H1 (cell line): ENCODE data around the gene GRID1. TPM values are rescaled to one million over a fixed set of nuclear protein-coding genes. Genes with fewer than 3 reads are reported as not detected.

ENCODE experiments used
- FOSL1 ChIP-seq: IDR thresholded peaks from 2 replicates; pipeline ENCODE4 v1.6.1; 2011; ENCODE audit warnings: mild to moderate bottlenecking, low read depth, low read length, moderate library complexity; ENCODE audit not compliant: insufficient read depth
- polyA plus RNA-seq, 7 experiments: library from polyadenylated mRNA; depleted of rRNA in 3 of 7; stranded (reverse) in 5 of 7; unstranded in 2 of 7; fragments of >200 nt in 5 of 7; fragments of 200-250 nt in 2 of 7; gene quantifications; 1 replicate in 5 of 7; 2 replicates in 1 of 7; 4 replicates in 1 of 7; pipeline versions ENCODE4 v1.2.1 to v1.2.3, GENCODE V29; 2011 to 2013; ENCODE audit warnings: missing spikeins in 2 of 7, mixed read lengths in 2 of 7
- total RNA-seq: library from RNA; stranded (reverse); fragmentation: NEBNext Ultra II Directional; extraction: Animal tissue kit (Norgen Biotek cat#: 25700); gene quantifications from 2 replicates; pipeline ENCODE4 v1.2.1, GENCODE V29; 2021

GRID1 gene
- total and polyA plus RNA-seq, 2 of the 8 experiments (the other 6 are each of a cell fraction or from before 2014, with no cell fraction given) = 0.22 to 0.30 TPM

GRCh38 chr10:85622425-85622824 is 744.2 kb downstream of the GRID1 start (continued):
- no peak for TF ChIP-seq FOSL1
